Neural crest cell (in vitro differentiated cells): Measurements from ENCODE around the gene PLCL2. TPM values are rescaled to one million over a fixed set of nuclear protein-coding genes. Genes with fewer than 3 reads are reported as not detected.

Experiments
- DNase-seq: peaks from one replicate; pipeline ENCODE4 v3.0.0; 2021; ENCODE audit warnings: low read depth, mixed read lengths, low spot score
- H3K27ac Mint-ChIP-seq: one replicate; pipeline ENCODE4 v1.8.0; 2021; ENCODE audit warnings: mild to moderate bottlenecking, mixed read lengths; ENCODE audit not compliant: unreplicated experiment
- H3K27me3 Mint-ChIP-seq: 2 replicates; pipeline ENCODE4 v1.8.0; 2021; ENCODE audit warnings: low read depth, mild to moderate bottlenecking, mixed read lengths
- H3K36me3 Mint-ChIP-seq: 2 replicates; pipeline ENCODE4 v1.8.0; 2021; ENCODE audit warnings: low read depth, mild to moderate bottlenecking, mixed read lengths
- H3K4me1 Mint-ChIP-seq: 2 replicates; pipeline ENCODE4 v1.8.0; 2021; ENCODE audit warnings: mixed read lengths
- H3K4me3 Mint-ChIP-seq: one replicate; pipeline ENCODE4 v1.8.0; 2021; ENCODE audit warnings: mild to moderate bottlenecking, mixed read lengths
- H3K9me3 Mint-ChIP-seq: 2 replicates; pipeline ENCODE4 v1.8.0; 2021; ENCODE audit warnings: mixed read lengths
- CTCF ChIP-seq: fragments of 200-600 bp; sonication (generic); conservative IDR thresholded peaks from 2 replicates; pipeline ENCODE4 v1.5.0; 2021; ENCODE audit warnings: antibody characterized with exemption, mild to moderate bottlenecking
- total RNA-seq: library from RNA; stranded (reverse); gene quantifications from 2 replicates; pipeline ENCODE4 v1.2.1, GENCODE V29; 2021

Gene PLCL2
- total RNA-seq, 1 donor from 2014 or later = 10.5 TPM

- Mint-ChIP-seq H3K27ac (no peak overlapping the region), H3K4me1 (peaks cover 29% of the 10 kb centered on the region), H3K36me3 (no peaks in the 10 kb centered on the region), H3K9me3 (no peaks in the 10 kb centered on the region), H3K27me3 (no peaks in the 10 kb centered on the region), H3K4me3 (peak overlapping the region; percentile 66)
- no peak for DNase-seq
- TF ChIP-seq CTCF = no peak
Measured at GRCh38 chr3:16883723-16884083, 1.1 kb upstream of the PLCL2 start.

- H3K36me3 Mint-ChIP-seq = no peaks in the 10 kb centered on the region
- no peaks in the 10 kb centered on the region for H3K9me3 Mint-ChIP-seq
- peak overlapping the region; percentile 92 for H3K4me3 Mint-ChIP-seq
- DNase-seq = peak; percentile 81
- H3K27me3 Mint-ChIP-seq = no peaks in the 10 kb centered on the region
- H3K4me1 Mint-ChIP-seq = peaks cover 29% of the 10 kb centered on the region
- peak; percentile 71 for TF ChIP-seq CTCF
- H3K27ac Mint-ChIP-seq = no peak overlapping the region
Measured at GRCh38 chr3:16884084-16884747, 539 bp upstream of the PLCL2 start.

GRCh38 chr3:16885593-16886302 is 993 bp downstream of the PLCL2 start:
- no peak for DNase-seq
- Mint-ChIP-seq H3K27ac (peak overlapping the region; percentile 91), H3K4me1 (peaks cover 29% of the 10 kb centered on the region), H3K9me3 (no peaks in the 10 kb centered on the region), H3K27me3 (no peaks in the 10 kb centered on the region), H3K36me3 (no peaks in the 10 kb centered on the region), H3K4me3 (peak overlapping the region; percentile 95)
- TF ChIP-seq CTCF = no peak

GRCh38 chr3:16886303-16886683 is 1.5 kb downstream of the PLCL2 start:
- no peaks in the 10 kb centered on the region for H3K36me3 Mint-ChIP-seq
- H3K9me3 Mint-ChIP-seq = no peaks in the 10 kb centered on the region
- H3K4me1 Mint-ChIP-seq = peaks cover 32% of the 10 kb centered on the region
- H3K27me3 Mint-ChIP-seq = no peaks in the 10 kb centered on the region
- no peak for TF ChIP-seq CTCF
- H3K4me3 Mint-ChIP-seq = peak overlapping the region; percentile 95
- H3K27ac Mint-ChIP-seq = no peak overlapping the region
- no peak for DNase-seq

GRCh38 chr3:16887130-16887529 is 2.4 kb downstream of the PLCL2 start:
- Mint-ChIP-seq H3K27me3 (no peaks in the 10 kb centered on the region), H3K4me1 (peaks cover 38% of the 10 kb centered on the region), H3K36me3 (no peaks in the 10 kb centered on the region), H3K4me3 (peak overlapping the region; percentile 61), H3K27ac (no peak overlapping the region), H3K9me3 (no peaks in the 10 kb centered on the region)
- no peak for DNase-seq
- no peak for TF ChIP-seq CTCF
